PC-3 (cell line): Measurements from ENCODE around the gene ZSCAN2.

ENCODE experiments used
- CTCF ChIP-seq: fragments of 300-600 bp; sonication (generic); conservative IDR thresholded peaks from 2 replicates; pipeline ENCODE4 v1.5.1; 2017; ENCODE audit warnings: antibody characterized with exemption, low read depth, mild to moderate bottlenecking, low read length
- EZH2 ChIP-seq: fragments of 300-600 bp; sonication (generic); IDR thresholded peaks from one replicate; pipeline ENCODE4 v1.6.1; 2017; ENCODE audit warnings: antibody characterized with exemption, mild to moderate bottlenecking, low read length; ENCODE audit not compliant: unreplicated experiment
- EZH2phosphoT487 ChIP-seq: fragments of 300-600 bp; sonication (generic); IDR thresholded peaks from 2 replicates; pipeline ENCODE4 v1.6.1; 2018; ENCODE audit warnings: mild to moderate bottlenecking, antibody characterized with exemption, low read length, borderline replicate concordance

GRCh38 chr15:84605554-84605882, 4.7 kb downstream of the ZSCAN2 start:
- no peak for TF ChIP-seq EZH2
- TF ChIP-seq CTCF, result no peak
- TF ChIP-seq EZH2phosphoT487, result no peak
